PC-9 (cell line): ENCODE data around the gene IFT122.

Source experiments
- CTCF ChIP-seq: fragments of 200-600 bp; sonication (generic); conservative IDR thresholded peaks from 2 replicates; pipeline ENCODE4 v1.6.1; 2017; ENCODE audit warnings: mixed run types, antibody characterized with exemption, mild to moderate bottlenecking, moderate library complexity
- EZH2 ChIP-seq: fragments of 200-600 bp; sonication (generic); IDR thresholded peaks from 2 replicates; pipeline ENCODE4 v1.8.0; 2017; ENCODE audit warnings: antibody characterized with exemption, low read depth

- no peak for TF ChIP-seq CTCF
- no peak for TF ChIP-seq EZH2
These were observed 36.6 kb downstream of the IFT122 start for GRCh38 chr3:129476586-129476985.
